Nucleus accumbens (tissue), 56 donors: ENCODE measurements around the gene HSDL1.
A peak's percentile ranks its signal among the peaks of the same experiment; 100 is the strongest.

ENCODE experiments used
- DNase-seq, 56 donors: peaks; one replicate each; lab custom pipeline; 2025; lab: John Stamatoyannopoulos, UW

Gene HSDL1

DNA sequence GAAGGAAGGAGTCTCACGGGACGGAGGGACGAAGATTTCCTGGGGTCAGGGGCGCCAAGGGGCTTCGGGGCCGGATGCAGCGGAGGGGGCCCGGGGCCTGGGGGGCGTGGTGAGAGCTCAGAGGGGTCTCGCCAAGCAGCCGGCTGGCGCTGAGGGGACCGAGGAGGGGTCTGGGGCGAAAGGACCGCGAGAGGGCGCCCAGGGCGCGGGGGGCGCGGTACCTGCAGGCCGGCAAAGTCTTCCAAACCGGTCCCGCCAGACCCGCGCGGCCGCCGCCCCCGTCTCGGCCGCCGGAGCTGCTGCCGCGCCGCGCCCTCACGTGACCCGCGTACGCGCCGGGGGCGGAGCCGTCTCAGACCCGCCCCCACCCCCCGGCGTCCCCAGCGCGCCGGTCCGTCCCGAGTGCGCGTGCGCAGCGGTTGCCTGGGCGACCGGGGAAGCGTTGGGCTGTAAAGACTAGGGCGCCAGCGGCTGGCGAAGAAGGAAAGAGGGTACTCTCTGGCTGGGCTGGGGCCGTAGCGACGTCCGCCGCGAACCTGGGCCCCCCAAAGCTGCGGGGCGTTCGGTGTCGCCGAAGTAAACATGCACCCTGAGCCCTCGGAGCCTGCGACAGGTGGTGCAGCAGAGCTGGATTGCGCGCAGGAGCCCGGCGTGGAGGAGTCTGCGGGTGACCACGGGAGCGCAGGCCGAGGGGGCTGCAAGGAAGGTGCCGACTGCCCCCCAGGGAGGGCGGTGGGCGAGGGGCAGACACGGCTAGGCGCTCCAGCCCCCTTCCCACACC lies at the start of gene HSDL1, which contains the start of gene DNAAF1:
HSDL1 (minus strand) TSS at position 319 of the 781 bp plus-strand sequence. CDS start 13,856 bp downstream, outside the sequence.
DNAAF1 (plus strand) TSS at position 450 of the 781 bp plus-strand sequence; CDS start at position 583, 133 bp downstream.
- peak in 55 of 56 donors; percentile 37 to 96 (median 84) for DNase-seq

DNA sequence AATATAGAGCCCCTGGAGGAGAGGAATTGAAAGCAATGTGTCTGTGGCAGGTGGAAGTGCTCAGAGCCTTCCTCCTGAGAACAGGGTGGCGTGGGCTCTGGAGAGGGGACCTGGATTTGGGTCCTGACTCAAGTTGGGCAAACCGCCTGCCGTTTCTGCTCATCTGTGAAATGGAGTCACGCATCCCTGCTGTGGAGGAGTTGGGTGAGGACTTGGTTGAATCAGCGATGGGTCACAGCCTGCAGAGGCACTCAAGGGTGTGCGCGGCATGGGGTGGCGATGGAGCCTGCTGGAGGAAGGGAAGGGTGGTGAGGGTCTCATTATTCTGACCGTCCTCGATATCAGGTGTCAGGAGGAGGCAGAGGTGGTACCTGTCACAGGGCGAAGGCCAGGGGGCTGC lies 49.0 kb upstream of the HSDL1 start:
- DNase-seq, result peak in 1 of 56 donors; percentile 25

GRCh38 chr16:84193480-84193879 lies 48.5 kb upstream of the HSDL1 start:
- DNase-seq, result no peak

GRCh38 chr16:84191466-84191865 lies 46.5 kb upstream of the HSDL1 start:
- no peak for DNase-seq

DNA sequence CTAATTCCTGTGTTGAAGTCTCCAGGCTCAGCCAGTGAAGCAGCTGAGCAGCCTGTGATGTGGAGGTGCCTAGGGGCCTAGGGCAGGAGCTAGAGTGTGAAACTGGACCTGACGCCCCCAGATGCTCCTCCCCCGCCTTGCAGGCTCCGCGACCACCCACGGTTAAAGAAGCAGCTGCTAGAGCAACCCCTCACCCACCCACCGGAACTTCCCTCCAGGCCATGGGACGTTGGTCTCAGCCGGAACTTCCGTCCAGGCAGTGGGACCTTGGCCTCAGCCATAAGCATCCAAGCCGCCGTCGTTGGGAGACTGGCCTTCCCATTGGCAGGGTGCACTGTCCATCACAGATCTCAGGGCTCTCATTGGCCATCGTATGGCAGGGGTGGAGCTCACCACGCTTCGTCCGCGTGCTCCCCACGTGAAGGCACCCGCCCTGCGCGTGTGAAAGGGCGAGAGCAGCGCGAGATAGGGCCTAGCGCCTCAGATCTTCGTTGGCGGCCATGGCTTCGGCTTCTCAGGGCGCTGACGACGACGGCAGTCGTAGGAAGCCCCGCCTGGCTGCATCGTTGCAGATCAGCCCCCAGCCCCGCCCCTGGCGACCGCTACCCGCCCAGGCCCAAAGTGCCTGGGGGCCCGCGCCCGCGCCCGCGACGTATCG lies 45.9 kb upstream of the HSDL1 start, which contains the start of gene ADAD2:
ADAD2 (plus strand) TSS at position 427 of the 658 bp plus-strand sequence; CDS start at position 501, 74 bp downstream.
- DNase-seq, result no peak

GRCh38 chr16:84186685-84187437 lies 41.9 kb upstream of the HSDL1 start, which contains the start of gene TAF1C:
TSS of gene TAF1C (minus strand) at chr16:84187057. CDS start at chr16:84184988, 2,069 bp downstream.
- peak in 55 of 56 donors; percentile 52 to 95 (median 83) for DNase-seq

GRCh38 chr16:84184775-84185174 lies 39.8 kb upstream of the HSDL1 start:
- no peak for DNase-seq

- peak in 1 of 56 donors; percentile 20 for DNase-seq
These were observed 39.1 kb upstream of the HSDL1 start for GRCh38 chr16:84183911-84184591.

GRCh38 chr16:84183572-84183875 lies 38.5 kb upstream of the HSDL1 start:
- DNase-seq, result no peak

DNA sequence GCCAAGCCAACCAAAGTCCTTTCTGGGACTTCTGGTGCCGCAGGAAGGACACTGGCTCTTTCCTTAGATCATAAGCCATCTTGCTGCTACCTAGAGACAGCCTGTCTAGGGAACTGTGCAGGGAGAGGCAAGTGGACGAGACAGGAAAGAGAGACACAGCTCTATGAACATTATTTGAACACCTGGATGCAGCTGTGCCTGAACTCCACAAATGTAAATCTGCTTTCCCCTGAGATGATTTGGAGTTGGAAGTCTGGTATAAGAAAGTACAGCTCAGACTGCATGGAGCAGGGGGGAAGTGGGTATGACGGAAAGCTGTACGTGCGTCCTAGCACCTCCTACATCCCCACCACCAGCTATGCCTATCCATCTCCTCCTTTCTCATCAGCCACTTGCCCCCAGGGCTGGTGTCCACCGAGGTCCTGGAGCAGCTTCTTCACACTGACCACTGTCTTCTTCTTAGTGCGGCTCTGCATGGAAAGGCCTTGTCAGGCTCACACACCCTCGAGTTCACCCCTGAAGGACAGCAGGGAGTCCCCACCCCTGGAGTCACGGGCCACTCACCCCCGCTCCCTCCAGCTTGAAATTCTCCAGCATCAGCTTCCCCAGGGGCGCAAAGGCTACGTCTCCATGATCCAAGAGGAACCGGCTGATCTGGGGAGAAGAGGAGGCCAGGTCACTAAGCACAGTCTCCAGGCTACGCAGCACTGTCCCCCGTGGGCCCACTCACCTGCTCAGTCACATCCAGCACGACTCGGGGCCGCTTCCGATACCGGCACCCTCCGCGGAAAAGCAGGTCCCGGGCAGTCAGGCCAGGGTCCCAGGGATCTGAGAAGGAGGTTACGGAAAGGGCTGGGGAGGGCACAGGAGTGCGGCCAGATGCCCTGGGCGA lies 37.9 kb upstream of the HSDL1 start:
- no peak for DNase-seq

- DNase-seq, result no peak
These were observed 37.1 kb upstream of the HSDL1 start for GRCh38 chr16:84182104-84182503.

DNA sequence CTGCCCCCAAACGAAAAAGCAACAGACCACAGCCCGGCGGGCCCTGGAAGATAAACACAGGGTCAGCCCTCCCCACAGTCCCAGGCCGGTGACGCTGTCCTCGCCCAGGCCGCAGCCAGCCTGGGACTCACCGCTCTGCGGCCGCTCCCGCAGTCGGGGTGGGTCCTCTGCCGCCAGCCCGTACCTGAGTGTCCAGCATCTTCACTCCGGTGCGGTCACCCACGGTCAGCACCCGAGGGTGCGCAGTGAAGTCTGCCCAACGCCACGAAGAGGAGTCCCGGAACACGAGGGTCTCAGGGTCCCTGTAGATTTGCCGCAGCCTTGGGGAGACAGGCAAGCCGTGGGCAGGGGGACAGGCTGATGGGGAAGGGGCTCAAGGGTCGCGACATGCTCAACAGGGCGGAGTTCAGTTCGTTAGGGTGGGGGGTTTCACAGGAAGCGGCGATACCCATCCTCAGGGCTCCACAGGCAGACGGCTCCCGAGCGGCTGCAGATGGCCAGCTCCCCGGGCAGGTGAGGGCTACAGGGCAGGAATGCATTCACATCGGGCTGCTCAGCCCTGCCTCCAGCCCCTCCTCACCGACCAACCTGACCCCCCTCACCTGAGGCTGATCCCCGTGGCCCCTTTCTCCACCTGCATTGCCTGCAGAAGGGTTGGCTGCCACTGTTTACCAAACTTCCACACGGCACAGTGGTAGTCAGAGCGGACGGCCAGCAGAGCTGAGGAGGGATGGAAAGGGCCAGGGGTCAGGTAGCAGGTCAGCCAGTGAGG lies 36.4 kb upstream of the HSDL1 start:
- no peak for DNase-seq

DNA sequence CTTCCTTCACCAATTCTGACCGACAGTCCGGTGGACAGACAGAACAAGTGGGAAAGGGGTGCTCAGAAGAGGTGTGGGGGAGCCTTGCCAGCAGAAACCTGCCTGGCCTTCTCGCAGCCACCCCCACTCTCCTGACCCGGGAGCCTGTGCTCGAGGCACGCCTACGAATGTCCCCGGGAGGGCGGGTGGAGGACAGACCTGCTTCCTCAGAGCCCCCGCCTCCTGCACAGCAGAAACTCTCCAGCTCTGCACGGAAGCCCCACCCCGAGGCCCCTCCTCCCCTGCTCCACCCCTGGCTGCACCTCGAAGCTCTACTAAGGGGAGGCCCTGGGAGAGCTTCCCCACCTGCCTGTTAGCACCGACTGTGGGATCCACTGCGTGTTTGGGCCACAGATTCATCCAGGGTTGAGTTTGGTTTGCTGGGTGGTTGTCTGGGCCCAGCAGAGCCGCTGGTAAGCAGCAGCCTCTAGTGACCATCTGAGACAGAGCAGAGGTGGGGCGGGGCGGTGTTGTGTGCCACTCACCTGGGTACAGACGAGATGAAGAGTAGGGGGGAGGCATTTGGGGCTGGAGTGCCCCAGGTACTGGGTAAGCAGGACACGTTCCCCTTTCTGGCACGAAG lies 35.7 kb upstream of the HSDL1 start:
- peak in 3 of 56 donors; percentile 40 to 52 (median 48) for DNase-seq

DNA sequence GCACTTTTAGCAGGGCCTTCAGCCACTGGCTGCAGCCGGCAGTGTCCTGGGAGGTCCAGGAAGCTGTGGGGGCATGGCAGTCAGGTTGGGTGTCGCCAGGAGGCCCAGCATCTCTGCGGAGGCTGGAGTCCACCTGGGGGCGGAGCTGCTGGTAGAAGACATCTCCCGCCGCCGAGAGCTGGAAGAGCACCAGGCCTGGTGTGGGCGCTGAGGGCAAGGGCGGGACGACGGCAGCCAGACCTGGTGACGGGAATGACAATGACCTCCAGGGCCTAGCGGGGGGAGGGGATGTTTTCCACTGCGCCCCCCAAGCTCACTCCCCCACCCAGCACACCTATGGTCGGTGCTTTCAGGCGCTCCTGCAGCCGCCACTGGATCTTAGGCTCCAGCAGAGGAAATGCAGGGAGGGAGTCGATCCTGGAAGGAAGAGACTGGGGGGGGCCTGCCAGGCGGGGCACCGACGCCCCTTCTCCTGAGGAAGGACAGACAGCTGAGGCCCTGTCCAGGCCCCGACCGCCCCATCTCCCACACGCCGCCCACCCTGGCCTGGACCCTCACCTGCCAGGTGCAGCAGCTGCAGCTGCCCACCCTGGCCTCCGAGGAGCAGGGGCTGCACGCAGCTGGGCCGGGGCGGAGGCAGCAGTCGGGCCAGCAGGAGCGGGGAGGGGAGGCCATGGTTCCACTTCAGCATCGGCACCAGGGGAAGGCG lies 34.8 kb upstream of the HSDL1 start:
- no peak for DNase-seq

GRCh38 chr16:84178892-84179611 lies 34.1 kb upstream of the HSDL1 start:
- no peak for DNase-seq

DNA sequence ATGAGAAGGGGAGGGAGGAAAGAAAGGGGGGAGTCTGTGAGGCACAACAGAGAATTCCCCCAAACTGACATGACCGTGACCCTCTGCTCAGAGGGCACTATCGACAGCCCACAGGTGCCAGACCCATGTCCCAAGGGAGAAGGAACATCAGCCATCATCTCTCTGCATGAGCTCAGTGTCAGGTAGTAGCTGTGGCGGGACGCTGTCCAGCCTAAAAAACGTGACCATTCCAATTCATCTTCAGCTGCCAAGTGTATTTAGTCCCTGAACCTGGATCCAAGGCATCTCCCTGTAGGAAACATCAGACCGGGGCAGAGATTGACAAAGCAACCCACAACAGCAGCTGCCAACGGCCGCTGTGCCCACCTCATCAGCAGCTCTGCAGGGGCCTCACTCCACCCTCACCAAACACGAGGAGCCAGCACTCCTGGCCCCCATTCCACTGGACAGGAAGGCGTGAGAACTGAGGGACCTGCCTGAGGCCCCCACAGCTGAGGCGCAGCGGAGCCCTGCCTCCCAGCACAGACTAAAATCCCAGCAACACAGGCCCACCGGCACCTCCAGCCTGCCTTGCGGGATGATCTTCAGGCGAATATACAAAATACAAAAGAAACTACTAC lies 33.3 kb upstream of the HSDL1 start:
- no peak for DNase-seq
